ENCODE data around the gene CD28.

- TF ChIP-seq CTCF (IDR thresholded peaks at IDR 0.05; ENCODE audit: low read length) (no peak), EZH2 (IDR thresholded peaks at IDR 0.05; ENCODE audit: borderline replicate concordance, low read length) (no peak)
Measured at GRCh38 chr2:203708846-203709396, 2.5 kb downstream of the CD28 start.
